GM23338 (cell line): ENCODE results near the gene LRP1B. TPM values are rescaled to one million over a fixed set of nuclear protein-coding genes. Genes with fewer than 3 reads are reported as not detected.

Experiments
- ATAC-seq: fragments of 200-7000 bp; cut with Tn5 transposase; 3 replicates; pipeline ENCODE4 v1.9.1; 2020
- DNase-seq: peaks from one replicate; pipeline ENCODE4 v3.0.0-alpha.2; 2015; ENCODE audit warnings: low spot score
- H2AFZ ChIP-seq: fragments of 200-600 bp; sonication (generic); 2 replicates; pipeline ENCODE4 v1.8.0; 2016; ENCODE audit warnings: antibody characterized with exemption, mild to moderate bottlenecking, moderate library complexity
- H3F3A ChIP-seq: fragments of 200-600 bp; sonication (generic); replicated peaks from 2 replicates; pipeline ENCODE4 v1.8.0; 2017; ENCODE audit warnings: antibody characterized with exemption, mixed run types, low read depth
- H3K27ac ChIP-seq: fragments of 200-600 bp; sonication (generic); 2 replicates; pipeline ENCODE4 v1.6.1; 2016; ENCODE audit warnings: low read depth
- H3K27me3 ChIP-seq: fragments of 200-600 bp; sonication (generic); 2 replicates; pipeline ENCODE4 v1.8.0; 2016; ENCODE audit warnings: mild to moderate bottlenecking, mixed run types, moderate library complexity; ENCODE audit not compliant: insufficient read depth
- H3K36me3 ChIP-seq: fragments of 200-600 bp; sonication (generic); 2 replicates; pipeline ENCODE4 v1.8.0; 2016; ENCODE audit warnings: mild to moderate bottlenecking; ENCODE audit not compliant: insufficient read depth
- H3K4me1 ChIP-seq: fragments of 200-600 bp; sonication (generic); 2 replicates; pipeline ENCODE4 v1.8.0; 2016; ENCODE audit warnings: mild to moderate bottlenecking, moderate library complexity; ENCODE audit not compliant: insufficient read depth
- H3K4me2 ChIP-seq: fragments of 200-600 bp; sonication (generic); 2 replicates; pipeline ENCODE4 v1.7.1; 2017; ENCODE audit warnings: mixed run types
- H3K4me3 ChIP-seq: fragments of 200-600 bp; sonication (generic); 2 replicates; pipeline ENCODE4 v1.6.1; 2016; ENCODE audit warnings: mixed run types
- H3K79me2 ChIP-seq: fragments of 200-600 bp; sonication (generic); replicated peaks from 2 replicates; pipeline ENCODE4 v1.8.0; 2017; ENCODE audit warnings: mild to moderate bottlenecking; ENCODE audit not compliant: insufficient read depth
- H3K9me2 ChIP-seq: fragments of 200-600 bp; sonication (generic); 2 replicates; pipeline ENCODE4 v1.8.0; 2017; ENCODE audit not compliant: insufficient read depth
- H4K20me1 ChIP-seq: fragments of 200-600 bp; sonication (generic); replicated peaks from 2 replicates; pipeline ENCODE4 v1.8.0; 2017; ENCODE audit warnings: mild to moderate bottlenecking; ENCODE audit not compliant: insufficient read depth
- H3K27ac Mint-ChIP-seq: 2 replicates; pipeline ENCODE4 v1.8.0; 2020; ENCODE audit warnings: inconsistent platforms, mild to moderate bottlenecking, moderate library complexity, mixed read lengths
- H3K27me3 Mint-ChIP-seq: 3 replicates; pipeline ENCODE4 v1.8.0; 2022; ENCODE audit warnings: low read depth, mild to moderate bottlenecking, moderate library complexity, mixed read lengths, inconsistent platforms; ENCODE audit not compliant: insufficient read depth, poor library complexity
- H3K36me3 Mint-ChIP-seq: 3 replicates; pipeline ENCODE4 v1.8.0; 2021; ENCODE audit warnings: low read depth, mild to moderate bottlenecking, inconsistent platforms, moderate library complexity, mixed read lengths
- H3K4me1 Mint-ChIP-seq: 3 replicates; pipeline ENCODE4 v1.8.0; 2020; ENCODE audit warnings: mild to moderate bottlenecking, inconsistent platforms, mixed read lengths
- H3K4me3 Mint-ChIP-seq: 3 replicates; pipeline ENCODE4 v1.8.0; 2021; ENCODE audit warnings: moderate library complexity, mild to moderate bottlenecking, inconsistent platforms, mixed read lengths
- H3K9me3 Mint-ChIP-seq: 3 replicates; pipeline ENCODE4 v1.8.0; 2020; ENCODE audit warnings: moderate library complexity, mild to moderate bottlenecking, inconsistent platforms, mixed read lengths
- CREB1 ChIP-seq: fragments of 250-450 bp; sonication (Bioruptor Pico); IDR thresholded peaks from 2 replicates; pipeline ENCODE4 v1.5.0; 2020; ENCODE audit warnings: low read depth, mild to moderate bottlenecking, moderate library complexity
- JUNB ChIP-seq: IDR thresholded peaks from one replicate; pipeline ENCODE4 v1.6.1; 2016; ENCODE audit warnings: antibody characterized with exemption; ENCODE audit not compliant: unreplicated experiment
- POLR2AphosphoS5 ChIP-seq: IDR thresholded peaks from 2 replicates; pipeline ENCODE4 v1.6.1; 2016; ENCODE audit warnings: antibody characterized with exemption, low read depth
- polyA plus RNA-seq: library from polyadenylated mRNA; unstranded; fragments of >200 nt; fragmentation: Nextera tagmentation; extraction: Ambion mirVana; gene quantifications from 2 replicates; pipeline ENCODE4 v1.2.1, GENCODE V29; 2016
- total RNA-seq: library from RNA; depleted of rRNA; stranded (reverse); fragments of >200 nt; shearing (Covaris generic); gene quantifications from 2 replicates; pipeline ENCODE4 v1.2.3, GENCODE V29; 2014
- TF ChIP-seq, protein P1 (sequence below): fragments of 250-450 bp; sonication (Bioruptor Pico); IDR thresholded peaks from 2 replicates; pipeline ENCODE4 v1.5.0; 2020; ENCODE audit warnings: mild to moderate bottlenecking, moderate library complexity

Gene LRP1B
- total and polyA plus RNA-seq, 2 experiments from 2014 or later = 0.15 to 0.97 TPM

- TF ChIP-seq, protein P1, sequence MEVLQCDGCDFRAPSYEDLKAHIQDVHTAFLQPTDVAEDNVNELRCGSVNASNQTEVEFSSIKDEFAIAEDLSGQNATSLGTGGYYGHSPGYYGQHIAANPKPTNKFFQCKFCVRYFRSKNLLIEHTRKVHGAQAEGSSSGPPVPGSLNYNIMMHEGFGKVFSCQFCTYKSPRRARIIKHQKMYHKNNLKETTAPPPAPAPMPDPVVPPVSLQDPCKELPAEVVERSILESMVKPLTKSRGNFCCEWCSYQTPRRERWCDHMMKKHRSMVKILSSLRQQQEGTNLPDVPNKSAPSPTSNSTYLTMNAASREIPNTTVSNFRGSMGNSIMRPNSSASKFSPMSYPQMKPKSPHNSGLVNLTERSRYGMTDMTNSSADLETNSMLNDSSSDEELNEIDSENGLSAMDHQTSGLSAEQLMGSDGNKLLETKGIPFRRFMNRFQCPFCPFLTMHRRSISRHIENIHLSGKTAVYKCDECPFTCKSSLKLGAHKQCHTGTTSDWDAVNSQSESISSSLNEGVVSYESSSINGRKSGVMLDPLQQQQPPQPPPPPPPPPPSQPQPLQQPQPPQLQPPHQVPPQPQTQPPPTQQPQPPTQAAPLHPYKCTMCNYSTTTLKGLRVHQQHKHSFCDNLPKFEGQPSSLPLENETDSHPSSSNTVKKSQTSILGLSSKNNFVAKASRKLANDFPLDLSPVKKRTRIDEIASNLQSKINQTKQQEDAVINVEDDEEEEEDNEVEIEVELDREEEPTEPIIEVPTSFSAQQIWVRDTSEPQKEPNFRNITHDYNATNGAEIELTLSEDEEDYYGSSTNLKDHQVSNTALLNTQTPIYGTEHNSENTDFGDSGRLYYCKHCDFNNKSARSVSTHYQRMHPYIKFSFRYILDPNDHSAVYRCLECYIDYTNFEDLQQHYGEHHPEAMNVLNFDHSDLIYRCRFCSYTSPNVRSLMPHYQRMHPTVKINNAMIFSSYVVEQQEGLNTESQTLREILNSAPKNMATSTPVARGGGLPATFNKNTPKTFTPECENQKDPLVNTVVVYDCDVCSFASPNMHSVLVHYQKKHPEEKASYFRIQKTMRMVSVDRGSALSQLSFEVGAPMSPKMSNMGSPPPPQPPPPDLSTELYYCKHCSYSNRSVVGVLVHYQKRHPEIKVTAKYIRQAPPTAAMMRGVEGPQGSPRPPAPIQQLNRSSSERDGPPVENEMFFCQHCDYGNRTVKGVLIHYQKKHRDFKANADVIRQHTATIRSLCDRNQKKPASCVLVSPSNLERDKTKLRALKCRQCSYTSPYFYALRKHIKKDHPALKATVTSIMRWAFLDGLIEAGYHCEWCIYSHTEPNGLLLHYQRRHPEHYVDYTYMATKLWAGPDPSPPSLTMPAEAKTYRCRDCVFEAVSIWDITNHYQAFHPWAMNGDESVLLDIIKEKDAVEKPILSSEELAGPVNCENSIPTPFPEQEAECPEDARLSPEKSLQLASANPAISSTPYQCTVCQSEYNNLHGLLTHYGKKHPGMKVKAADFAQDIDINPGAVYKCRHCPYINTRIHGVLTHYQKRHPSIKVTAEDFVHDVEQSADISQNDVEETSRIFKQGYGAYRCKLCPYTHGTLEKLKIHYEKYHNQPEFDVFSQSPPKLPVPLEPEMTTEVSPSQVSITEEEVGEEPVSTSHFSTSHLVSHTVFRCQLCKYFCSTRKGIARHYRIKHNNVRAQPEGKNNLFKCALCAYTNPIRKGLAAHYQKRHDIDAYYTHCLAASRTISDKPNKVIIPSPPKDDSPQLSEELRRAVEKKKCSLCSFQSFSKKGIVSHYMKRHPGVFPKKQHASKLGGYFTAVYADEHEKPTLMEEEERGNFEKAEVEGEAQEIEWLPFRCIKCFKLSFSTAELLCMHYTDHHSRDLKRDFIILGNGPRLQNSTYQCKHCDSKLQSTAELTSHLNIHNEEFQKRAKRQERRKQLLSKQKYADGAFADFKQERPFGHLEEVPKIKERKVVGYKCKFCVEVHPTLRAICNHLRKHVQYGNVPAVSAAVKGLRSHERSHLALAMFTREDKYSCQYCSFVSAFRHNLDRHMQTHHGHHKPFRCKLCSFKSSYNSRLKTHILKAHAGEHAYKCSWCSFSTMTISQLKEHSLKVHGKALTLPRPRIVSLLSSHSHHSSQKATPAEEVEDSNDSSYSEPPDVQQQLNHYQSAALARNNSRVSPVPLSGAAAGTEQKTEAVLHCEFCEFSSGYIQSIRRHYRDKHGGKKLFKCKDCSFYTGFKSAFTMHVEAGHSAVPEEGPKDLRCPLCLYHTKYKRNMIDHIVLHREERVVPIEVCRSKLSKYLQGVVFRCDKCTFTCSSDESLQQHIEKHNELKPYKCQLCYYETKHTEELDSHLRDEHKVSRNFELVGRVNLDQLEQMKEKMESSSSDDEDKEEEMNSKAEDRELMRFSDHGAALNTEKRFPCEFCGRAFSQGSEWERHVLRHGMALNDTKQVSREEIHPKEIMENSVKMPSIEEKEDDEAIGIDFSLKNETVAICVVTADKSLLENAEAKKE = no peak
- TF ChIP-seq POLR2AphosphoS5 = no peak
These were observed 1506.6 kb downstream of the LRP1B start (continued) for GRCh38 chr2:140624200-140624599.

DNA sequence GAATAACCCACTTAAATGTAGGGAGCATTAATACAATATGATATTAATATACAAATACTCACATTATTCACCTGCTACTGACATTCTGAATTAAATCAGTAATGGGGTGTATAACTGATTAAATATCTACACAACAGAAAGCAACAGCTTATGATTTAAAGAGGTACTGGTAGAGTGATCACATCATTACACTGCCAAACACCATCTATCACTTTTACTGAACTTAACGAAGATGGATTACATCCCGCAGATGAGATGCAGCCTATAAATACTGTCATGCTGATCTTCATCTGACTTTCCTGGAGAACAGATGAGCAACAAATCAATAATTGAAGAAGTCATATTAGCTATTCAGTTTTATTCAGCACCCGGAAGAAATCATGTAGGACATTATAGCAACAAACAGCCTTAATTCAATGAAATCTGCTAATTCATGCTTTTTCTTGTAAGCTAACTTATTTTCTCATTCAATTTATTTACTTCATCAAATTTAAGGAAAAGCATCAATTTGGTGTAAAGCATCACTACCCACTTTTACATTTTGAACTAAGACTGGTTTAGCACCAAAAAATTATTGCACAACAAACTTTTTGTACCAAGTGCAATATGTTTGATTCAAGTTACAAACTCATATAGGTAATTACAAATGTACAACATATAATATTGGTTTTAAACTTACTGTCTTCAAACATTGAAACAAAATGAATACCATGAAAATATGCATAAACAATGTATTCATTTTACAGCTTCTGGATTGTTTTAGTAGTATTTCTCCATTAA is 1509.0 kb downstream of the LRP1B start:
- Mint-ChIP-seq H3K27me3 (no peaks in the 10 kb centered on the region), H3K4me1 (no peaks in the 10 kb centered on the region), H3K27ac (no peak overlapping the region), H3K4me3 (no peak overlapping the region), H3K36me3 (no peaks in the 10 kb centered on the region), H3K9me3 (no peaks in the 10 kb centered on the region)
- no peaks in the 10 kb centered on the region for H3K9me2 ChIP-seq
- no peak overlapping the region for H3K4me3 ChIP-seq
- H3K4me2 ChIP-seq = no peak overlapping the region
- H3K36me3 ChIP-seq = no peaks in the 10 kb centered on the region
- no peak for ATAC-seq
- no peaks in the 10 kb centered on the region for H3K79me2 ChIP-seq
- no peak for DNase-seq
- H3F3A ChIP-seq = no peaks in the 10 kb centered on the region
- H4K20me1 ChIP-seq = no peaks in the 10 kb centered on the region
- H2AFZ ChIP-seq = no peak overlapping the region
- TF ChIP-seq JUNB = no peak
- no peak for TF ChIP-seq CREB1 (CRISPR knock-in tag)
- H3K27me3 ChIP-seq = no peaks in the 10 kb centered on the region
- H3K4me1 ChIP-seq = no peaks in the 10 kb centered on the region
- H3K27ac ChIP-seq = no peak overlapping the region
